Raji (cell line): ENCODE data around the gene ICAM4.

Experiments
- POLR2A ChIP-seq: IDR thresholded peaks from 2 replicates; pipeline ENCODE4 v1.6.1; 2011; ENCODE audit warnings: low read depth, low read length, control low read depth; ENCODE audit not compliant: insufficient read depth

The ICAM4 gene

GRCh38 chr19:10334588-10335351, 48.0 kb downstream of the ICAM4 start:
- no peak for TF ChIP-seq POLR2A

- TF ChIP-seq POLR2A: no peak
Measured at GRCh38 chr19:10335352-10335985, 48.7 kb downstream of the ICAM4 start.

GRCh38 chr19:10336725-10337124, 50.0 kb downstream of the ICAM4 start:
- TF ChIP-seq POLR2A: 0 out of 2 replicates have a peak, but pooled peaks have one; percentile 5
